ENCODE data around the gene ATG4B. TPM values are rescaled to one million over a fixed set of nuclear protein-coding genes. Genes with fewer than 3 reads are reported as not detected.

ATG4B gene
- total RNA-seq, 1 donor from 2014 or later = 83.2 TPM

- Histone ChIP-seq H3K36me3 (ENCODE audit: insufficient read depth, low read length) (peaks cover 20% of the 10 kb centered on the region), H3K4me3 (ENCODE audit: insufficient read depth, low read depth, low read length) (no peak overlapping the region)
- no peak for FAIRE-seq
Observed at GRCh38 chr2:241649927-241650326, 12.4 kb downstream of the ATG4B start.

GRCh38 chr2:241652142-241652541, 14.6 kb downstream of the ATG4B start:
- peaks cover 30% of the 10 kb centered on the region for H3K36me3 ChIP-seq (ENCODE audit: insufficient read depth, low read length)
- peaks cover 61% of the 10 kb centered on the region for H3K79me2 ChIP-seq (ENCODE audit: insufficient read depth, low read length)
- Mint-ChIP-seq H3K4me3 (ENCODE audit: unreplicated experiment) (no peak overlapping the region), H3K27ac (ENCODE audit: unreplicated experiment) (no peak overlapping the region), H3K36me3 (ENCODE audit: low read depth, unreplicated experiment) (peaks cover 15% of the 10 kb centered on the region), H3K27me3 (ENCODE audit: low read depth, unreplicated experiment) (no peaks in the 10 kb centered on the region), H3K9me3 (ENCODE audit: unreplicated experiment) (no peaks in the 10 kb centered on the region), H3K4me1 (ENCODE audit: low read depth, unreplicated experiment) (peaks cover 10% of the 10 kb centered on the region)
- H3K4me1 ChIP-seq (ENCODE audit: insufficient read depth, low read length) = no peaks in the 10 kb centered on the region
- H3K9ac ChIP-seq (ENCODE audit: low read length) = no peak overlapping the region
- FAIRE-seq = no peak
- no peak overlapping the region for H3K4me2 ChIP-seq (ENCODE audit: low read length)
- DNase-seq (ENCODE audit: low read depth) = no peak
- H3K27ac ChIP-seq (ENCODE audit: low read depth, low read length) = no peak overlapping the region
- TF ChIP-seq, protein P1, sequence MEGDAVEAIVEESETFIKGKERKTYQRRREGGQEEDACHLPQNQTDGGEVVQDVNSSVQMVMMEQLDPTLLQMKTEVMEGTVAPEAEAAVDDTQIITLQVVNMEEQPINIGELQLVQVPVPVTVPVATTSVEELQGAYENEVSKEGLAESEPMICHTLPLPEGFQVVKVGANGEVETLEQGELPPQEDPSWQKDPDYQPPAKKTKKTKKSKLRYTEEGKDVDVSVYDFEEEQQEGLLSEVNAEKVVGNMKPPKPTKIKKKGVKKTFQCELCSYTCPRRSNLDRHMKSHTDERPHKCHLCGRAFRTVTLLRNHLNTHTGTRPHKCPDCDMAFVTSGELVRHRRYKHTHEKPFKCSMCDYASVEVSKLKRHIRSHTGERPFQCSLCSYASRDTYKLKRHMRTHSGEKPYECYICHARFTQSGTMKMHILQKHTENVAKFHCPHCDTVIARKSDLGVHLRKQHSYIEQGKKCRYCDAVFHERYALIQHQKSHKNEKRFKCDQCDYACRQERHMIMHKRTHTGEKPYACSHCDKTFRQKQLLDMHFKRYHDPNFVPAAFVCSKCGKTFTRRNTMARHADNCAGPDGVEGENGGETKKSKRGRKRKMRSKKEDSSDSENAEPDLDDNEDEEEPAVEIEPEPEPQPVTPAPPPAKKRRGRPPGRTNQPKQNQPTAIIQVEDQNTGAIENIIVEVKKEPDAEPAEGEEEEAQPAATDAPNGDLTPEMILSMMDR (IDR thresholded peaks at IDR 0.05; ENCODE audit: insufficient read depth, low read depth, low read length) = no peak
- TF ChIP-seq EZH2 (IDR thresholded peaks at IDR 0.05; ENCODE audit: insufficient read depth, low read length) = no peak
- peaks cover 68% of the 10 kb centered on the region for H4K20me1 ChIP-seq (ENCODE audit: insufficient read depth, low read length)
- H3K27me3 ChIP-seq (ENCODE audit: insufficient read depth, low read length) = no peaks in the 10 kb centered on the region
- no peaks in the 10 kb centered on the region for H3K9me3 ChIP-seq (ENCODE audit: insufficient read depth, low read depth, low read length)
- H3K4me3 ChIP-seq (ENCODE audit: insufficient read depth, low read depth, low read length) = no peak overlapping the region
- no peak overlapping the region for H2AFZ ChIP-seq (ENCODE audit: low read depth, low read length)

More at GRCh38 chr2:241649927-241650326, 12.4 kb downstream of the ATG4B start:
- Histone ChIP-seq H3K9me3 (ENCODE audit: insufficient read depth, low read depth, low read length) (no peaks in the 10 kb centered on the region), H2AFZ (ENCODE audit: low read depth, low read length) (no peak overlapping the region), H3K9ac (ENCODE audit: low read length) (no peak overlapping the region), H3K27me3 (ENCODE audit: insufficient read depth, low read length) (no peaks in the 10 kb centered on the region), H3K4me1 (ENCODE audit: insufficient read depth, low read length) (no peaks in the 10 kb centered on the region), H3K79me2 (ENCODE audit: insufficient read depth, low read length) (peaks cover 82% of the 10 kb centered on the region), H3K27ac (ENCODE audit: low read depth, low read length) (no peak overlapping the region), H3K4me2 (ENCODE audit: low read length) (no peak overlapping the region), H4K20me1 (ENCODE audit: insufficient read depth, low read length) (peaks cover 82% of the 10 kb centered on the region)
- Mint-ChIP-seq H3K27ac (ENCODE audit: unreplicated experiment) (no peak overlapping the region), H3K9me3 (ENCODE audit: unreplicated experiment) (no peaks in the 10 kb centered on the region), H3K27me3 (ENCODE audit: low read depth, unreplicated experiment) (no peaks in the 10 kb centered on the region), H3K4me3 (ENCODE audit: unreplicated experiment) (no peak overlapping the region), H3K36me3 (ENCODE audit: low read depth, unreplicated experiment) (peaks cover 15% of the 10 kb centered on the region), H3K4me1 (ENCODE audit: low read depth, unreplicated experiment) (peaks cover 15% of the 10 kb centered on the region)
- DNase-seq (ENCODE audit: low read depth) = no peak
- TF ChIP-seq, protein P1 (IDR thresholded peaks at IDR 0.05; ENCODE audit: insufficient read depth, low read depth, low read length) = no peak
- no peak for TF ChIP-seq EZH2 (IDR thresholded peaks at IDR 0.05; ENCODE audit: insufficient read depth, low read length)

- H3K27me3 Mint-ChIP-seq (ENCODE audit: low read depth, unreplicated experiment) = no peaks in the 10 kb centered on the region
- no peak overlapping the region for H3K27ac ChIP-seq (ENCODE audit: low read depth, low read length)
- H3K4me3 Mint-ChIP-seq (ENCODE audit: unreplicated experiment) = no peak overlapping the region
- no peaks in the 10 kb centered on the region for H3K9me3 ChIP-seq (ENCODE audit: insufficient read depth, low read depth, low read length)
- peaks cover 10% of the 10 kb centered on the region for H3K4me1 Mint-ChIP-seq (ENCODE audit: low read depth, unreplicated experiment)
- no peaks in the 10 kb centered on the region for H3K4me1 ChIP-seq (ENCODE audit: insufficient read depth, low read length)
- no peaks in the 10 kb centered on the region for H3K27me3 ChIP-seq (ENCODE audit: insufficient read depth, low read length)
- no peak overlapping the region for H3K4me2 ChIP-seq (ENCODE audit: low read length)
- H3K9me3 Mint-ChIP-seq (ENCODE audit: unreplicated experiment) = no peaks in the 10 kb centered on the region
- FAIRE-seq (no peak), DNase-seq (ENCODE audit: low read depth) (no peak)
- TF ChIP-seq, protein P1 (IDR thresholded peaks at IDR 0.05; ENCODE audit: insufficient read depth, low read depth, low read length) = no peak
- no peak for TF ChIP-seq EZH2 (IDR thresholded peaks at IDR 0.05; ENCODE audit: insufficient read depth, low read length)
- H4K20me1 ChIP-seq (ENCODE audit: insufficient read depth, low read length) = peaks cover 62% of the 10 kb centered on the region
- H3K27ac Mint-ChIP-seq (ENCODE audit: unreplicated experiment) = no peak overlapping the region
- no peak overlapping the region for H3K9ac ChIP-seq (ENCODE audit: low read length)
- H3K36me3 Mint-ChIP-seq (ENCODE audit: low read depth, unreplicated experiment) = peaks cover 18% of the 10 kb centered on the region
- H3K36me3 ChIP-seq (ENCODE audit: insufficient read depth, low read length) = peaks cover 30% of the 10 kb centered on the region
- no peak overlapping the region for H2AFZ ChIP-seq (ENCODE audit: low read depth, low read length)
- H3K4me3 ChIP-seq (ENCODE audit: insufficient read depth, low read depth, low read length) = no peak overlapping the region
- H3K79me2 ChIP-seq (ENCODE audit: insufficient read depth, low read length) = peaks cover 55% of the 10 kb centered on the region
Observed at GRCh38 chr2:241652722-241653121, 15.2 kb downstream of the ATG4B start.
